Stimulated activated CD4-positive, alpha-beta T cell treated with anti-CD3 and anti-CD28 coated beads, Interleukin-1b, Interleukin-23, amount 100 ng/mL, for 48 hours (primary cell): ENCODE results near the gene ARHGEF10L.

Experiments used
- DNase-seq: peaks from one replicate; pipeline ENCODE4 v3.0.0-alpha.2; 2020

Gene ARHGEF10L

DNA sequence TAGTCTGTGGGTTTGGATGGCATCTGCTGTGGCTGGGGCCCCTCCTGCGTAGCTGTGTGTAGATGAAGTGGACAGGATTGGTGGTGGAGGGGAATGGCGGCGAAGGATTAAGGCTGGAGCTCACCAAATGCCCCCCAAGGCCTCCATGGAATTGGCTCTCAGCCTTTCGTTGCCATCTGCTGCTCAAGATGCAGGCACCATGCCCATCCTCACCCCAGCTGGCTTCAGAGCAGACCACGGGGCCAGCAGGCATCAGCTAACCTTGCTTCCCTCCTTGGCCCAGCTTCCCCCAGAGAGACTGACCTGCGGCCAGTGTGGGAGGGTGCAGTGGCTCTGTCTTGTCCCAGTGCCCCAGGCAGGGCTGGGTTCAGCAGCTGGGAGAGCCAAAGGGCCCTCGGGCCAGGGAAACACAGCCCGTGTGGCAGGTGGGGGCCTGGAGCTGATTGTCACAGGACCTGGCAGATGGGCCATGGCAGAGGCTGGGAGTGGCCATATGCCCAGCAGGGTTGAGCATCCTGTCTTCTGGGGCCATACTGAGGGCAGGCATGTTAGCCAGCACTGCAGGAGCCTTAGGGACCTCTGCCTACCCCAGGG lies 148.8 kb downstream of the ARHGEF10L start:
- no peak for DNase-seq

- DNase-seq = no peak
Measured at GRCh38 chr1:17689011-17689410, 149.5 kb downstream of the ARHGEF10L start.

- DNase-seq = no peak
Measured at GRCh38 chr1:17690906-17691634, 151.6 kb downstream of the ARHGEF10L start.

GRCh38 chr1:17692645-17693044 lies 153.1 kb downstream of the ARHGEF10L start:
- no peak for DNase-seq

DNA sequence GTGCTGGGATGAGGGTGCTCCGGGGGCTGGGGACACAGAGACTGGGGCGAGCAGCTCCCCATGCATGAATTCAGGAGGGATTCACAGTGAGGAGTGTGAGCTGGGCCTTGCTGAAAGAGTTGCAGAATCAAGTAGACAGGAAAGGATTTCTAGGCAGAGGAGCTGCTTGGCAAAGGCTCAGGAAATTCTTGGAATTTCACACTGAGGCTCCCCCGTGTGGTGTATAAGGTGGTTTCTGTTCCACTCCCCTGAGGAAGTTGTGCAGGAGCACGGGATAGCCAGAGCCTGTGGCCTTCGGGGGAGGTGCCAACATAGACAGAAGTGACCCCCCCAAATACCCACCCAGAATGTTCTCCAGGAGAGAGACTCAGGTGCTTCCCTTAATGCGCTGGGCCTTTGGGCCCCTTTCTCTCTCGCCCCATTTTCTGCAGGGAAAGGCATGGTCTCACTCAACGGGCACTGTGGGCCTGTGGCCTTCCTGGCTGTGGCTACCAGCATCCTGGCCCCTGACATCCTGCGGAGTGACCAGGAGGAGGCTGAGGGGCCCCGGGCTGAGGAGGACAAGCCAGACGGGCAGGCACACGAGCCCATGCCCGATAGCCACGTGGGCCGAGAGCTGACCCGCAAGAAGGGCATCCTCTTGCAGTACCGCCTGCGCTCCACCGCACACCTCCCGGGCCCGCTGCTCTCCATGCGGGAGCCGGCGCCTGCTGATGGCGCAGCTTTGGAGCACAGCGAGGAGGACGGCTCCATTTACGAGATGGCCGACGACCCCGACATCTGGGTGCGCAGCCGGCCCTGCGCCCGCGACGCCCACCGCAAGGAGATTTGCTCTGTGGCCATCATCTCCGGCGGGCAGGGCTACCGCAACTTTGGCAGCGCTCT lies 157.2 kb downstream of the ARHGEF10L start:
- no peak for DNase-seq

DNA sequence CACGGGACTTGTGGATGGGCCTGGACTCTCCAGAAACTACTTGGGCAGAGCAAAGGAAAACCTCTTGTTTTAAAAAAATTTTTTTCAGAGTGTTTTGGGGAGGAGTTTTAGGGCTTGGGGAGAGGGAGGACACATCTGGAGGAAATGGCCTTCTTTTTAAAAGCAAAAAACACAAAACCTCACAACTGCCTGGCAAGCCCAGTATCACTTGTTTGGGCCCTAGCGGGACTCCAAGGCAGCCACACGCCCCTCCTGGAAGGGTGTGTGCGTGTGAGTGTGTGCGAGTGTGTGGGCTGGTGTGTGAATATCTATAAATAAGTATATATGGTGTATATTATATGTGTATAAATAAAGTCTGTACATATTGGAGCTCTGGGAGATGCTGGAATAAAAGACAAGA lies 158.0 kb downstream of the ARHGEF10L start:
- no peak for DNase-seq

- DNase-seq = no peak
Measured at GRCh38 chr1:17699581-17699980, 160.1 kb downstream of the ARHGEF10L start.

DNA sequence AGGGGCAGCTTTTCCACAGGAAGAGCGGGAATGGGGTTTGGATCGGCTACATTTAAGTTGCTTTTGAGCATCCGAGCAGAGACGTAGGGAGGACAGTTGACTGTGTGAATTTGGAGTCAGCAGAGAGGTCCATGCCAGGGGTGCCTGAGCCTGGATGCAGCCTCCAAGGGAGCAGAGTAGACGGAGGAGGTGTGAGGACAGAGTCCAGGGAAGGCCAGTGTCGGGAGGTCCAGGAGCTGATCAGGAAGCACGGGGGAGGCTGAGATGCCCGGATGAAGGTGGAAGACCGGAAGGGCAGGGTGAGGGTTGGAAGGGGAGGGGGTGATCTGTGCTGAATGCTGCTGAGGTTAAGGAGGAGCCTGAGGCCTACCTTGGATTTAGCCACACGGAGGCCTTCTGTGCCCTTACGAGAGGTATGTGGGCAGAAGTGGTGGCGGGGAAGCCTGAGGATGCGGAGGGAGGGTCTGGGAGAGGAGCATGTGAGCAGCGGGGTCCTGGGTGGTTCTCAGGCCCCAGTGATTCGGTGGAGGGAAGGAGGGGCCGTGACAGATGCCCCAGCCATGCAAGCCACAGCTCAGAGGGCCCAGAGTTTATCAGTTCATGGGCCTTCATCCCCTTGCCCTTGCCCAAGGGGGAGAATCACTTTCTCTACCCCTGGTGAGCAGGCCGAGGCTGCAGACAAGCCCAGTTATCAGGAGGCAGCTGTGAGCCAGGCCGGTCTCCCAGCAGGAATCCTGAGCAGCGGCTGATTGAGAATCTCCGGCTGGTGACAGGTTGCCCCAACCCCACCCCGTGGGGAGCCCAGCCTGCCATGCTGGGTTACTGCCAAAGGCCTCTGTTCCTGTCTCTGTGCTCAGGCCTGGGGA lies 161.7 kb downstream of the ARHGEF10L start:
- DNase-seq = no peak

GRCh38 chr1:17704176-17704575 lies 164.7 kb downstream of the ARHGEF10L start:
- no peak for DNase-seq

- DNase-seq = no peak
Measured at GRCh38 chr1:17706445-17706844, 166.9 kb downstream of the ARHGEF10L start.

- no peak for DNase-seq
Measured at GRCh38 chr1:17709981-17710380, 170.5 kb downstream of the ARHGEF10L start.

DNA sequence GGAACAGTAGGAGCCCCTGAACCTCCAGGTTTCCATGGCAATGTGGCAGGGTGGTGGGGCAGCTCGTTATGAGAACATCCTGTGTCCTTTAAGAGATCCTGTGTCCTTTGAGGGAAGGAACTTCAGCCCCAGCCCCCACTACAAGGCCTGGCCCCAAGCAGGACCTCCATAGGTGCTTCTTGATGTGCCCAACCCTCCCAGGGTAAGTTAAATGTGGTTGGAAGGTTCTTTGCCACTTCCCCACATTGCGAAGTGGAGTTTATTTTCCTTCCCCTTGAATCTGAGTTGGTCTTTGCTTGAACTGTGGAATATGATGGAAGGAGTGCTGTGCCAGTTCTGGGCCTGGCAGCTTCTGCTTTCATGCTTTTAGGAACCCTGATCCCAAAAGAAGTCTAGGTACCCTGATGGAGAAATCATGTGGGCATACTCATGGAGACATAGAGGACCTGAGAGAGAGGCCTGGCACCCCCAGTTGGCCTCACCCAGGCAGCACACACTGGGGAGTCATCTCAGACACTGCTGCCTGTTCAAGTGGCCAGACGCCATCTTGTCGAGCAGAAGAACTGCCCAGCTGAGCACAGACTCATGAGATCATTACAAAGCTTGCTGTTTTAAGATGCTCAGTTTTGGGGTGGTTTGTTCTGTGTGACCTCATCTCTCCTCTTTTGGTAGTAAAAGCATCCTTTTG lies 171.5 kb downstream of the ARHGEF10L start:
- DNase-seq = no peak

DNA sequence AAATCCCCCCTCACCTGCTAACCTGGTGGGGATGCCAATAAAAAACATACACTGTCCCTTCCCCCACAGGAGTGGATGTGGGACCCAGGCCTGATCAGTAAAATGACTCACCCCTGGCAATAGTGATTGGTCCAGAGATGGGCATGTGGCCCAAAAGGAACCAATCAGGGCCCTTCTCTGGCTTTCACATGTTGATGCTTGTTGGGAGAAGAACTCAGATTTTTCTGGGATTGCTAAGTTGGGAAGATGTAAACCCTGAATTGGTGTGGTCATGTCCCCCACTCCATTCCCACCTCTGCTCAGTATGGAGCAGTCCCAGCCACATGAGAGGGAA lies 172.0 kb downstream of the ARHGEF10L start:
- no peak for DNase-seq

DNA sequence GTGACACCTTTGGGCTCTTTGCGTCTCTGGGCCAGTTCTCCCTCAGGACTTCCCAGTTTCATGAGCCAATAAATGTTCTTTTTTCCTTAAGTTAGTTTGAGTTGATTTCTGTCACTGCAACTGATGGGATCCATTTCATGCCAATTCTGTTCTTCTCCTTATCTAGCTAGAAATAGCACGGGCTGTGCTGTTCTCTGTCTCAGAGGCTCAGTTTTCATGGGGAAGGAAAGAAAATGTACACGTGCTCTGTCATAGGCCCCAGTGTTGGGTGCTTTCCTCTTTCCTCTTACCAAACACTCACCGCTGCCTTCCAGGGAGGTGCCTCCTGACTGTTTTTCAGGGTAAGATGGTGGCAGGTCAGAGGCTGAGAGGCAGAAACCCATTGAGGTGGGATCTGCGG lies 172.4 kb downstream of the ARHGEF10L start:
- no peak for DNase-seq

DNA sequence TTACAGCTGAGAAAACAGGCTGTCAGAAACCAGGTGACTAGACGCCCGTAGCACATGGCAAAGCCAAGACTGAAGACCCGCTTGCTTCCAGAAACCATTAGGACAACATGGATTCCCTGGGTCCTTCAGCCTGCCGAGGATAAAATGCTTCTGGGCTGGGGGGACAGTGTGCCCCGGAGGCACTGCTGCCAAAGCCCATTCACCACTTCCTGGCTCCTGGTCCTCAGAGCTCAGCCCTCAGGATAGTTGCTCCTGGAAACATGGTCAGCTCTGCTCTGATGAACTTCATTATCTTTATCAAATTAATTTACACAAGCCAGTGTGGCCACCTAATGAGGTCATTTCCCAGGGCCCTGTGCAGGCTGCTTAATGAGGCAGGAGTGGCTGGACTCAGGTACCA lies 174.5 kb downstream of the ARHGEF10L start:
- no peak for DNase-seq

DNA sequence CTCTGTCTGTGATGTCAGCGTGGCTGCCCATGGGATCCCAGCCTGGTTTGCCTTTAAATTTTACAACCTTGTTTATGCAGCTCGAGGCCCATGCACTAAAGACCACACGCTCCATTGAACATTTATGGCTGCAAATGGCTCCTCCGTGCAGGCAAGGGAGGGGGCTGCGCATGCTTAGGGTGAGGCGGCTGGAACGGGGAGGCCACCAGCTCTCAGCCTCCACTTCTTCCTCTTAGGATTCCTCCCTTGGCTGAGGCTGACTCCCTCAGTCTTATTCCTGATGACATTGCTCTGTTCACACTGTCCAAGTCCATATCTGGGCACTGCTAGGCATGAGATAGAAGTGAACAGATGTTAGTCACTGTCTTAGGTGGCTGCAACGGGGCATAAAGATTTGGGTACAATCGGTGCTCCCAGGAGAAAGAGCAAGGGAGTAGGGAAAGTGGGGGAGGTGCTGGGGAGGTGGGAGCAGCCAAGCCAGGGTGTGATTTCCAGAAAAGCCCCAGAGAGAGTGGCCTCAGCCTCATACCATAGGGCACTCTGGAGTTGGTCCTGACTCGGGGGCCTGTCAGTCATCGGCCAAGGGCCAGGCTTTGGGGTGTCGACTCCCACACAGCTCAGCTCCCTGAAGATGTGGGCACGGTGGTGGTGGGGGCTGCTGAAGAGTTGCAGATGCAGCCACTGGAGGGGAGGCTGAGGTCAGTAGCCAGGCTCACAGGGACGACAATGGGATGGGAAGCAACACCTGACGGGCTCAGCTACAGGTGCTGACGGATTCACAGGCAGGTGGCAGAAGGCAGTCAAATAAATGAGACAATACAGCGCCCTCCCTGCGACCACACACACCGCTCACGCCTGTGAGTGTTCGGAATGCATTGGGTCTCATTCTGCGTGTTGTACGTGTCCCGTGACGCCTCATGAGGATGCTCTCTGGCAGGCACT lies 178.4 kb downstream of the ARHGEF10L start:
- no peak for DNase-seq

GRCh38 chr1:17719874-17720273 lies 180.4 kb downstream of the ARHGEF10L start:
- no peak for DNase-seq

DNA sequence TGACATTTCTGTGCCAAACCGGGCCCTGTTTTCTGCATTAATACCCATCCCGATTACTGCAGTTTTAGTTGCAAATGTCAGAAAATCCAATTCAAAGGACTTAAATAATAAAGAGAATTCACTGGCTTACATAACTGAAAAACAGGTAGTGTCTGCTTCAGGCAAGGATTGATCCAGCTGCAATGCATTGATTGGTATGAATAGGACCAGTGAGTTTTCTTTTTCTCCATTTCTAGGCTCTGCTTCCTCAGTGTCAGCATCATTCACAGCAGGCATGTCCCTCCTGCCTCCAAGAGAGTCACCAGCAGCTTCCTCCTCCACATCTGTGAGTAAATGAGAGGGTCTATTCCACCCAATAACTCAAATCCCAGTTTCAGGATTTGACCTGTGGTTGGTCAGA lies 181.9 kb downstream of the ARHGEF10L start:
- no peak for DNase-seq

DNA sequence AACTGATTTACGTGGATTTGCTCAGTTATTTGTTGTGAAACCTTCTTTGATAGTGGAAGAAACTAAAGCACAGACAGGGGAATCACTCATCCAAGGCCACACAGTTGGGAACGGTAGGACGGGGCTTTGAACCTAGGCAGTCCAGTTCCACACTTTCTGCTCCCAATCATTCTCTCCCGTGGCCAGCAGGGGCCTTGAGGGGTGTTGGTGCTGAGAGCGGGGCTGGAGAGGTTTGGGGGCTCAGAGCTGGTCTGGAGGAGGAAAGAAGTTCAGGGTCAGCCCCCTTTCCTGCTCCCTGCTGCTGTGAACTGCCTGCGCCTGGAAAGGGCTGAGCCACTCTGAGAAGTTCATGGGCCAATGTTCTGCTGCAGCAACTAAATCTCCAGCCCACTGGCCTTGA lies 184.2 kb downstream of the ARHGEF10L start:
- DNase-seq = no peak

GRCh38 chr1:17724150-17724549 lies 184.7 kb downstream of the ARHGEF10L start:
- no peak for DNase-seq

DNA sequence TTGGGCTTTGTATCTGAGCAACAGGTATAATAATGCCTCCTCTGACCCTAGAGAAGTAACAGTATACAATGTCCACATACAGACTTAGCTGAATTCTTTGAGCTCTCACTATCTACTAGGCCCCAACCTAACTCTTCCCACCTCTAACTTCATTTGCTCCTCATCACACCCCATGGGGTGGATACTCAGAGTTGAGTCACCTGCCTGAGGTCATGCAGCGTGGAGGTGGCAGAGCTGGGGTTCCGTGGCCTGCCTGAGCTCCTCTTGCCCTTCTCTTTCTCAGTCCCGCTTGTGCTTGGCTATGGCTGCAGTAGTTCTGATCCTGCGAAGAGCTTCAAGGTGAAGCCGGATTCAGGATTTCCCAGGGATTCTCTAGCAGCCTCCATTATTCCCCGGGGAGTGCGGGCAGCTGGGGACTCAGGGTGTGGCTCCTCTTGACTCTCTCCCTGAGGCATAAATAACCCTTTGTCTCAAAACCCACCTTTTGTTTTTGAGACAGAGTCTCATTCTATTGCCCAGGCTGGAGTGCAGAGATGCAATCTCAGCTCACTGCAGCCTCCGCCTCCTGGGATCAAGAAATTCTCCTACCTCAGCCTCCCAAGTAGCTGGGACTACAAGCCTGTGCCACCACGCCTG lies 185.7 kb downstream of the ARHGEF10L start:
- DNase-seq = no peak
